Prostate gland (tissue), 2 donors: ENCODE measurements around the gene WDR89.

Source experiments
- POLR2A ChIP-seq: fragments of 450-650 bp; IDR thresholded peaks from one replicate; pipeline ENCODE4 v1.6.1; 2016; ENCODE audit warnings: antibody characterized with exemption, mild to moderate bottlenecking
- TF ChIP-seq, protein P1 (sequence below), 4 experiments: fragments of 200-600 bp in 2 of 4; fragments of 450-650 bp in 2 of 4; sonication (generic) in 2 of 4; IDR thresholded peaks; 1 replicate in 3 of 4; 2 replicates in 1 of 4; pipeline ENCODE4 v1.5.1; 2016 to 2019; ENCODE audit warnings: antibody characterized with exemption in 4 of 4, mild to moderate bottlenecking in 2 of 4, moderate library complexity in 2 of 4

DNA sequence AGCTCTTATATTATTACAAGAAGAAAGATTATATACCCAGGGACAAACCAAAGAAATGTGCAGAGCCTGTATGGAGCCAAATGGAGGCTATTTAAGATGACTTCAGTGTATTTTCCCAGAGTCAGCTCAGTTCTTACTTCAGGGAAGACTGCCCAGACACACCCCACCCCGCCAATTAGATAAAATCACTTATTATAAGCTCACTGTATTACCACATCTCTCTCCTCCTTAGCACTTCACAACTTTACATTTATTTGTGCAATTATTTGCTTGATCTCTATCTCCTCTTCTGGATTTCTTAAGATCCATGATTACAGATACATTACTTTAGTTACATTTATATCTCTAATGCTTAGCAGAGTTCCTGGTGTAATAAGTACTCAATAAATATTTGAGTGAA, 24.7 kb upstream of the WDR89 start:
- TF ChIP-seq, protein P1, sequence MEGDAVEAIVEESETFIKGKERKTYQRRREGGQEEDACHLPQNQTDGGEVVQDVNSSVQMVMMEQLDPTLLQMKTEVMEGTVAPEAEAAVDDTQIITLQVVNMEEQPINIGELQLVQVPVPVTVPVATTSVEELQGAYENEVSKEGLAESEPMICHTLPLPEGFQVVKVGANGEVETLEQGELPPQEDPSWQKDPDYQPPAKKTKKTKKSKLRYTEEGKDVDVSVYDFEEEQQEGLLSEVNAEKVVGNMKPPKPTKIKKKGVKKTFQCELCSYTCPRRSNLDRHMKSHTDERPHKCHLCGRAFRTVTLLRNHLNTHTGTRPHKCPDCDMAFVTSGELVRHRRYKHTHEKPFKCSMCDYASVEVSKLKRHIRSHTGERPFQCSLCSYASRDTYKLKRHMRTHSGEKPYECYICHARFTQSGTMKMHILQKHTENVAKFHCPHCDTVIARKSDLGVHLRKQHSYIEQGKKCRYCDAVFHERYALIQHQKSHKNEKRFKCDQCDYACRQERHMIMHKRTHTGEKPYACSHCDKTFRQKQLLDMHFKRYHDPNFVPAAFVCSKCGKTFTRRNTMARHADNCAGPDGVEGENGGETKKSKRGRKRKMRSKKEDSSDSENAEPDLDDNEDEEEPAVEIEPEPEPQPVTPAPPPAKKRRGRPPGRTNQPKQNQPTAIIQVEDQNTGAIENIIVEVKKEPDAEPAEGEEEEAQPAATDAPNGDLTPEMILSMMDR (IDR thresholded peaks at IDR 0.05) = no peak
- TF ChIP-seq POLR2A = no peak
